Cardiac muscle cell (in vitro differentiated cells and primary cell): ENCODE data around the gene SS18. TPM values are rescaled to one million over a fixed set of nuclear protein-coding genes. Genes with fewer than 3 reads are reported as not detected.
A peak's percentile ranks its signal among the peaks of the same experiment; 100 is the strongest.

Source experiments
- DNase-seq, 2 donors: peaks; one replicate each; pipeline versions ENCODE4 v3.0.0 to v3.0.0-alpha.2; 2010 to 2017; ENCODE audit warnings: low read depth in 1 of 2, low spot score in 1 of 2
- H3K27ac ChIP-seq: fragments of 200-600 bp; sonication (generic); 2 replicates; pipeline ENCODE4 v1.5.1; 2016
- H3K27me3 ChIP-seq: fragments of 200-600 bp; sonication (generic); 2 replicates; pipeline ENCODE4 v1.6.0; 2016; ENCODE audit warnings: control low read depth
- H3K36me3 ChIP-seq: fragments of 200-600 bp; sonication (generic); 2 replicates; pipeline ENCODE4 v1.5.1; 2016; ENCODE audit warnings: control low read depth
- H3K4me1 ChIP-seq: fragments of 200-600 bp; sonication (generic); 2 replicates; pipeline ENCODE4 v1.8.1; 2017; ENCODE audit warnings: low read depth, mild to moderate bottlenecking, mixed run types
- H3K4me3 ChIP-seq: fragments of 200-600 bp; sonication (generic); 2 replicates; pipeline ENCODE4 v1.5.1; 2016; ENCODE audit warnings: mild to moderate bottlenecking
- H3K9me3 ChIP-seq: fragments of 200-600 bp; sonication (generic); 2 replicates; pipeline ENCODE4 v1.5.1; 2017; ENCODE audit warnings: low read depth, mild to moderate bottlenecking, control low read depth
- polyA plus RNA-seq: library from polyadenylated mRNA; unstranded; fragments of >200 nt; fragmentation: Nextera tagmentation; extraction: Ambion mirVana; gene quantifications from 2 replicates; pipeline ENCODE4 v1.2.1, GENCODE V29; 2016
- total RNA-seq: library from RNA; depleted of rRNA; stranded (reverse); fragments of >200 nt; gene quantifications from 2 replicates; pipeline ENCODE4 v1.2.3, GENCODE V29; 2016
- TF ChIP-seq, protein P1 (sequence below): IDR thresholded peaks from 2 replicates; pipeline ENCODE4 v1.5.1; 2012; ENCODE audit warnings: low read depth, mild to moderate bottlenecking, low read length

SS18 gene
- total and polyA plus RNA-seq, 2 experiments from 2014 or later = 84.0 to 148 TPM

DNA sequence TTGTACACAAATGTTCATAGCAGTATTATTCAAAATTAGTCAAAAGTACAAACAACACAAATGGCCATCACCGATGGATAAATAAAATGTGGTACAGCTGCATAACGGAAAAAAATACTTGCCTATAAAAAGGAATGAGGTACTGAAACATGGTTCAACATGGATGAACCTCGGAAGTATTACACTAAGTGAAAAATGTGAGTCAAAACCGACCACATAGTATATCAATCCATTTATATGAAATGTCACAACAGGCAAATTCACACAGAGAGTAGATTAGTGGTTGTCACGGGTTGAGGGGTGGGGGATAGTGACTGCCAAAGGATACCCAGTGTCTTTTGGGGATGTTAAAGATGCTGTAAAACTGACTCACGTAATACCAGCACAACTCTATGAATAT is 3.5 kb downstream of the SS18 start:
- H3K4me3 ChIP-seq = no peak overlapping the region
- peaks cover 16% of the 10 kb centered on the region for H3K4me1 ChIP-seq
- no peak overlapping the region for H3K27ac ChIP-seq
- H3K27me3 ChIP-seq = no peaks in the 10 kb centered on the region
- H3K9me3 ChIP-seq = no peaks in the 10 kb centered on the region
- DNase-seq = no peak
- TF ChIP-seq, protein P1, sequence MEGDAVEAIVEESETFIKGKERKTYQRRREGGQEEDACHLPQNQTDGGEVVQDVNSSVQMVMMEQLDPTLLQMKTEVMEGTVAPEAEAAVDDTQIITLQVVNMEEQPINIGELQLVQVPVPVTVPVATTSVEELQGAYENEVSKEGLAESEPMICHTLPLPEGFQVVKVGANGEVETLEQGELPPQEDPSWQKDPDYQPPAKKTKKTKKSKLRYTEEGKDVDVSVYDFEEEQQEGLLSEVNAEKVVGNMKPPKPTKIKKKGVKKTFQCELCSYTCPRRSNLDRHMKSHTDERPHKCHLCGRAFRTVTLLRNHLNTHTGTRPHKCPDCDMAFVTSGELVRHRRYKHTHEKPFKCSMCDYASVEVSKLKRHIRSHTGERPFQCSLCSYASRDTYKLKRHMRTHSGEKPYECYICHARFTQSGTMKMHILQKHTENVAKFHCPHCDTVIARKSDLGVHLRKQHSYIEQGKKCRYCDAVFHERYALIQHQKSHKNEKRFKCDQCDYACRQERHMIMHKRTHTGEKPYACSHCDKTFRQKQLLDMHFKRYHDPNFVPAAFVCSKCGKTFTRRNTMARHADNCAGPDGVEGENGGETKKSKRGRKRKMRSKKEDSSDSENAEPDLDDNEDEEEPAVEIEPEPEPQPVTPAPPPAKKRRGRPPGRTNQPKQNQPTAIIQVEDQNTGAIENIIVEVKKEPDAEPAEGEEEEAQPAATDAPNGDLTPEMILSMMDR = no peak
- peaks cover 28% of the 10 kb centered on the region for H3K36me3 ChIP-seq

- H3K9me3 ChIP-seq = no peaks in the 10 kb centered on the region
- no peak overlapping the region for H3K27ac ChIP-seq
- TF ChIP-seq, protein P1 = no peak
- no peak overlapping the region for H3K4me3 ChIP-seq
- DNase-seq = peak in 1 of 2 donors; percentile 72
- peaks cover 16% of the 10 kb centered on the region for H3K4me1 ChIP-seq
- peaks cover 33% of the 10 kb centered on the region for H3K36me3 ChIP-seq
- H3K27me3 ChIP-seq = no peaks in the 10 kb centered on the region
Measured at GRCh38 chr18:26085056-26085455, 5.4 kb downstream of the SS18 start.

GRCh38 chr18:26083099-26083498 is 7.3 kb downstream of the SS18 start:
- H3K9me3 ChIP-seq = no peaks in the 10 kb centered on the region
- no peak for DNase-seq
- H3K36me3 ChIP-seq = peaks cover 34% of the 10 kb centered on the region
- H3K27me3 ChIP-seq = no peaks in the 10 kb centered on the region
- H3K27ac ChIP-seq = no peak overlapping the region
- peaks cover 7% of the 10 kb centered on the region for H3K4me1 ChIP-seq
- TF ChIP-seq, protein P1 = no peak
- H3K4me3 ChIP-seq = no peak overlapping the region

- TF ChIP-seq, protein P1 = no peak
- peak in 1 of 2 donors; percentile 34 for DNase-seq
- Histone ChIP-seq H3K27me3 (no peaks in the 10 kb centered on the region), H3K36me3 (peaks cover 41% of the 10 kb centered on the region), H3K27ac (no peak overlapping the region), H3K4me3 (no peak overlapping the region), H3K9me3 (no peaks in the 10 kb centered on the region), H3K4me1 (peaks cover under 1% of the 10 kb centered on the region)
Measured at GRCh38 chr18:26082475-26082874, 7.9 kb downstream of the SS18 start.

- no peak for DNase-seq
- no peaks in the 10 kb centered on the region for H3K9me3 ChIP-seq
- H3K27me3 ChIP-seq = no peaks in the 10 kb centered on the region
- H3K36me3 ChIP-seq = peaks cover 30% of the 10 kb centered on the region
- H3K4me3 ChIP-seq = no peak overlapping the region
- H3K4me1 ChIP-seq = peaks cover 18% of the 10 kb centered on the region
- H3K27ac ChIP-seq = no peak overlapping the region
- TF ChIP-seq, protein P1 = no peak
Measured at GRCh38 chr18:26074246-26074645, 16.2 kb downstream of the SS18 start.

GRCh38 chr18:26073758-26074157 is 16.7 kb downstream of the SS18 start:
- DNase-seq = peak in 1 of 2 donors; percentile 13
- Histone ChIP-seq H3K9me3 (no peaks in the 10 kb centered on the region), H3K27me3 (no peaks in the 10 kb centered on the region), H3K36me3 (peaks cover 30% of the 10 kb centered on the region), H3K4me1 (peaks cover 18% of the 10 kb centered on the region), H3K27ac (no peak overlapping the region), H3K4me3 (no peak overlapping the region)
- TF ChIP-seq, protein P1 = no peak
